Measurements from ENCODE around the gene PRRT4.
A peak's percentile ranks its signal among the peaks of the same experiment; 100 is the strongest.

The PRRT4 gene

GRCh38 chr7:128403676-128404075 lies 42.2 kb upstream of the PRRT4 start:
- POLR2A ChIA-PET (ENCODE audit: low non-redundant PET), result no interaction called here
- H3K27ac ChIP-seq, result peak overlapping the region; percentile 89
- TF ChIP-seq CTCF (conservative IDR thresholded peaks at IDR 0.05; ENCODE audit: low read depth), result no peak
- CTCF ChIA-PET, result interaction anchor here (0.6 to 0.9 kb wide), 2 partner anchors 23 to 52 kb away, joined by 3 to 4 read pairs; partner anchors contain the start of gene HILPDA
- DNase-seq (ENCODE audit: low spot score), result no peak

GRCh38 chr7:128402356-128402755 lies 40.9 kb upstream of the PRRT4 start:
- DNase-seq (ENCODE audit: low spot score), result no peak
- H3K27ac ChIP-seq, result 0 out of 2 replicates have a peak overlapping the region, but pooled peaks have one; percentile 11
- no peak for TF ChIP-seq CTCF (conservative IDR thresholded peaks at IDR 0.05; ENCODE audit: low read depth)
- ChIA-PET POLR2A (ENCODE audit: low non-redundant PET) (no interaction called here), CTCF (interaction anchor here (0.7 to 0.9 kb wide), 2 partner anchors 59 to 72 kb away, joined by 3 read pairs; no protein-coding TSS in a partner anchor)

GRCh38 chr7:128400566-128400965 lies 39.1 kb upstream of the PRRT4 start:
- peak overlapping the region; percentile 12 for H3K27ac ChIP-seq
- ChIA-PET POLR2A (ENCODE audit: low non-redundant PET) (interaction anchor here (1.1 kb wide), 1 partner anchor 11 kb away, joined by 4 read pairs; no protein-coding TSS in a partner anchor), CTCF (interaction anchor here (0.6 to 1.4 kb wide), 2 partner anchors 24 to 26 kb away, joined by 4 to 5 read pairs; no protein-coding TSS in a partner anchor)
- DNase-seq (ENCODE audit: low spot score), result no peak
- no peak for TF ChIP-seq CTCF (conservative IDR thresholded peaks at IDR 0.05; ENCODE audit: low read depth)

- ChIA-PET CTCF (interaction anchor here (0.6 to 1.4 kb wide), 2 partner anchors 24 to 26 kb away, joined by 4 to 5 read pairs; no protein-coding TSS in a partner anchor), POLR2A (ENCODE audit: low non-redundant PET) (interaction anchor here (1.1 kb wide), 1 partner anchor 11 kb away, joined by 4 read pairs; no protein-coding TSS in a partner anchor)
- H3K27ac ChIP-seq, result peak overlapping the region; percentile 12
- no peak for TF ChIP-seq CTCF (conservative IDR thresholded peaks at IDR 0.05; ENCODE audit: low read depth)
- no peak for DNase-seq (ENCODE audit: low spot score)
Observed at GRCh38 chr7:128399991-128400390, 38.5 kb upstream of the PRRT4 start.

- peak; percentile 72 for TF ChIP-seq CTCF (conservative IDR thresholded peaks at IDR 0.05; ENCODE audit: low read depth)
- H3K27ac ChIP-seq, result peak overlapping the region; percentile 13
- DNase-seq (ENCODE audit: low spot score), result no peak
- POLR2A ChIA-PET (ENCODE audit: low non-redundant PET), result no interaction called here
- CTCF ChIA-PET, result interaction anchor here (0.6 to 1.8 kb wide), 3 partner anchors 13 to 726 kb away, joined by 3 to 5 read pairs (median 3); no protein-coding TSS in a partner anchor
Observed at GRCh38 chr7:128398841-128399135, 37.3 kb upstream of the PRRT4 start.

- ChIA-PET CTCF (interaction anchor here (0.6 to 1.8 kb wide), 9 partner anchors 10 to 727 kb away, joined by 3 to 9 read pairs (median 4); no protein-coding TSS in a partner anchor), POLR2A (ENCODE audit: low non-redundant PET) (no interaction called here)
- no peak for DNase-seq (ENCODE audit: low spot score)
- TF ChIP-seq CTCF (conservative IDR thresholded peaks at IDR 0.05; ENCODE audit: low read depth), result peak; percentile 98
- peak overlapping the region; percentile 13 for H3K27ac ChIP-seq
Observed at GRCh38 chr7:128398016-128398840, 36.7 kb upstream of the PRRT4 start.
